Measurements from ENCODE around the gene TSPAN17.

DNA sequence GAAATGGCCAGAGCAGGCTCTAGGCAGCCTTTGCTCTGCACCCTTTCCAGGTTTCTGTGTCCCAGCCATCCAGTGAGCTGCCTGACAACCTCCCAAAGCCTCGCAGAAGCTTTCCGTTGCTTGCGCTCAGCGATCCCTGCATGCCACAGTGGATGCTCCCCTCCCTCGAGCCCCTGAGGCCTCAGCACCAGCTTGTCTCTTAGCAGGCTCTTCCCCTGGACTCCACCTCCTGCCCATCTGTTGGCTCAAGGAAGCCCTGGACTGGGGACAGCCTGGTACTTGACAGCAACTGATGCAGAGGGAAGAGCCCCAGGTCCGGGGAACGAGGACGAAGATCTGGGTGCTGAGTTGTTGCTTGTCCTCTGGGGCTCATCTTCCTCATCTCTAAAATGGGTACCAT lies 23.2 kb downstream of the TSPAN17 start:
- TF ChIP-seq, protein P1, sequence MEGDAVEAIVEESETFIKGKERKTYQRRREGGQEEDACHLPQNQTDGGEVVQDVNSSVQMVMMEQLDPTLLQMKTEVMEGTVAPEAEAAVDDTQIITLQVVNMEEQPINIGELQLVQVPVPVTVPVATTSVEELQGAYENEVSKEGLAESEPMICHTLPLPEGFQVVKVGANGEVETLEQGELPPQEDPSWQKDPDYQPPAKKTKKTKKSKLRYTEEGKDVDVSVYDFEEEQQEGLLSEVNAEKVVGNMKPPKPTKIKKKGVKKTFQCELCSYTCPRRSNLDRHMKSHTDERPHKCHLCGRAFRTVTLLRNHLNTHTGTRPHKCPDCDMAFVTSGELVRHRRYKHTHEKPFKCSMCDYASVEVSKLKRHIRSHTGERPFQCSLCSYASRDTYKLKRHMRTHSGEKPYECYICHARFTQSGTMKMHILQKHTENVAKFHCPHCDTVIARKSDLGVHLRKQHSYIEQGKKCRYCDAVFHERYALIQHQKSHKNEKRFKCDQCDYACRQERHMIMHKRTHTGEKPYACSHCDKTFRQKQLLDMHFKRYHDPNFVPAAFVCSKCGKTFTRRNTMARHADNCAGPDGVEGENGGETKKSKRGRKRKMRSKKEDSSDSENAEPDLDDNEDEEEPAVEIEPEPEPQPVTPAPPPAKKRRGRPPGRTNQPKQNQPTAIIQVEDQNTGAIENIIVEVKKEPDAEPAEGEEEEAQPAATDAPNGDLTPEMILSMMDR (IDR thresholded peaks at IDR 0.05) = no peak
- no peak for TF ChIP-seq POLR2A (IDR thresholded peaks at IDR 0.05)

All from right lobe of liver (tissue), 4 donors.